Heart left ventricle (tissue), 16 donors: ENCODE data around the gene HAUS3. TPM values are rescaled to one million over a fixed set of nuclear protein-coding genes. Genes with fewer than 3 reads are reported as not detected.

ENCODE experiments used
- ATAC-seq, 4 donors: fragments of 200-7000 bp; cut with Tn5 transposase; one replicate each; pipeline ENCODE4 v1.9.1; 2020 to 2022; ENCODE audit warnings: moderate library complexity in 4 of 4, mild to moderate bottlenecking in 3 of 4, moderate number of reproducible peaks in 1 of 4
- DNase-seq, 5 donors: peaks; one replicate each; pipeline ENCODE4 v3.0.0-alpha.2; 2020
- H3K27ac ChIP-seq, 12 donors: fragments of 200-600 bp; sonication (generic) in 4 of 12; one replicate each; pipeline versions ENCODE4 v1.5.0 to v1.8.0; 2016 to 2022; ENCODE audit warnings: mild to moderate bottlenecking in 2 of 12
- H3K27me3 ChIP-seq, 9 donors: fragments of 200-600 bp; sonication (generic) in 2 of 9; one replicate each; pipeline versions ENCODE4 v1.5.1 to v1.8.0; 2016 to 2022; ENCODE audit warnings: mild to moderate bottlenecking in 3 of 9
- H3K36me3 ChIP-seq, 9 donors: fragments of 200-600 bp; sonication (generic) in 2 of 9; one replicate each; pipeline versions ENCODE4 v1.5.0 to v1.8.0; 2018 to 2022; ENCODE audit warnings: mild to moderate bottlenecking in 2 of 9
- H3K4me1 ChIP-seq, 12 donors: fragments of 200-600 bp; sonication (generic) in 4 of 12; one replicate each; pipeline versions ENCODE4 v1.5.0 to v1.8.0; 2016 to 2022; ENCODE audit warnings: mild to moderate bottlenecking in 3 of 12
- H3K4me3 ChIP-seq, 12 donors: fragments of 200-600 bp; sonication (generic) in 4 of 12; one replicate each; pipeline versions ENCODE4 v1.5.0 to v1.8.0; 2017 to 2022; ENCODE audit warnings: mild to moderate bottlenecking in 9 of 12, moderate library complexity in 4 of 12
- H3K9me3 ChIP-seq, 12 donors: fragments of 200-600 bp; sonication (generic) in 4 of 12; one replicate each; pipeline versions ENCODE4 v1.5.0 to v1.8.0; 2016 to 2022; ENCODE audit warnings: mild to moderate bottlenecking in 1 of 12
- POLR2A ChIP-seq, 2 donors: fragments of 450-650 bp; IDR thresholded peaks; one replicate each; pipeline ENCODE4 v1.6.1; 2017; ENCODE audit warnings: antibody characterized with exemption in 2 of 2, mild to moderate bottlenecking in 2 of 2, moderate library complexity in 2 of 2
- WGBS, 4 donors: extraction: QIAGEN DNeasy Blood & Tissue Kit in 2 of 4; methylation state at CpG; one replicate each; pipeline versions ENCODE4 v1.1.5 to v1.1.7; 2013 to 2018; 5-methylcytosine and 5-hydroxymethylcytosine counted together
- intact Hi-C, 10 donors: fragments of 100-400 bp; cut with DNase I; formaldehyde crosslinking; loops; one replicate each; pipeline versions ENCODE4 v1.11.1 to v1.14.2; 2022
- polyA plus RNA-seq, 2 donors: library from polyadenylated mRNA; stranded (reverse); fragments of 200-250 nt; gene quantifications; one replicate each; pipeline ENCODE4 v1.2.3, GENCODE V29; 2013
- total RNA-seq, 9 donors: library from RNA; depleted of rRNA in 2 of 9; stranded (reverse); fragments of >200 nt in 2 of 9; fragmentation: NEBNext Ultra II Directional in 3 of 9; extraction: Animal tissue kit (Norgen Biotek cat#: 25700) in 3 of 9; gene quantifications; one replicate each; pipeline versions ENCODE4 v1.1.0 to v1.2.4, GENCODE V29; 2016 to 2023
- TF ChIP-seq, protein P1 (sequence below), 12 donors: fragments of 200-600 bp; sonication (generic) in 4 of 12; IDR thresholded peaks; one replicate each; pipeline versions ENCODE4 v1.5.0 to v1.8.0; 2018 to 2022; ENCODE audit warnings: antibody characterized with exemption in 12 of 12, mild to moderate bottlenecking in 5 of 12
- donor health status: ischemic (EF 13 %, LVEDD 7.1; RV severe dilation, severe dysfunction).
- donor health status: healthy with polysubstance abuse.
- donor health status: DM: no; HTN: yes; CAD: no.
- donor health status: DM: no; HTN: no; CAD: no.
- donor health status: ischemic (EF 25% LVEDD 6.9; RV normal size, moderate dysfunction).
- donor health status: ischemic (EF 25% LVEDD 5.7; RV mildly dilated, moderate dysfunction).
- donor health status: healthy.
- donor health status: DM: yes; HTN: yes; CAD: no.
- donor health status: ischemic (EF 35%, LVEDD 5.7; RV mildly dilated, moderate dysfunction).
- donor health status: nonischemic (EF 11% LVEDD 7.7; RV severe dilation, severe dysfunction).
- donor health status: DM: yes; HTN: yes; CAD: no.
- donor health status: PGD.
- donor health status: ischemic (EF 29% LVEDD 5.4; RV normal size, mild dysfunction).
- donor health status: nonischemic (EF 23%, LVEDD 6.1; RV moderate dilation, normal function).

Gene HAUS3
- total and polyA plus RNA-seq, 11 donors, result 4.2 to 8.3 (median 6.3) TPM

DNA sequence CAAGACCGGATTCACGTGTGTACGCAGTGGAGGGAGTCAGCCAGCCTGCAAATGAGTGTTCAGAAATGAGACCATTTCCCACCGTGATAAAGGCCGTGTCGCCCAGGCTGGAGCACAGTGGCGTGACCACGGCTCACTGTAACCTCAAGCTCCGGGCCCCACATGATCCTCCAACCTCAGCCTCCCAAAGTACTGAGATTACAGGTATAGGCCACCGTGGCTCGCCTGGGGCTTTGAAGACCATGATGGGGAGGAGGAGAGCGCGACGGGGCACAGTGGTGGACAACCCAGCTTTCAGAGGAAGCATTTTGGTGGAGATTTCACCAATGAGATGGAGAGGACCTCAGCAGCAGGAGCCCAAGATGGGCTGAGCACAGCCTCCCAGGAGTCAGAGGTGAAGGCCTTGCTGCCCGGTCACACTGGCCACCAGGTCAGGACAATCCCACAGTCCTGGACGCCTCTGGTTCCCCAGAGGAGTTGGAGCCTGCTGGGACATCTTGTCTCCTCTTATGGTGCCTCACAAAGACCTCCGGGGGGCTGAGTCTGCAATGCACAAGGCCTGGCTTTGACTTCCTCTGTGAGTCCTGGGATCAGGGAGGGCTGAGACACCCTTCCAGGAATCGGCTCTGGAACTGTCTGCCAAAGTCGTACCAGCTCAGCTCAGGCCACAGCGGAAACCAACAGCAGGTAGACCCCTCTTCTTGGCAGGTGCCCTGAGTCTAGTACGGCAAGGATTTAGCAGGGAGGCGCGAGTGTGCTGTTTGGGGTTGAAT, 42.4 kb upstream of the HAUS3 start:
- DNase-seq (peak in 2 of 5 donors; percentile 2 to 32), ATAC-seq (no peak)
- no peaks in the 10 kb centered on the region for H3K27me3 ChIP-seq
- no peak overlapping the region for H3K4me3 ChIP-seq
- TF ChIP-seq POLR2A (IDR thresholded peaks at IDR 0.05), result no peak
- TF ChIP-seq, protein P1, sequence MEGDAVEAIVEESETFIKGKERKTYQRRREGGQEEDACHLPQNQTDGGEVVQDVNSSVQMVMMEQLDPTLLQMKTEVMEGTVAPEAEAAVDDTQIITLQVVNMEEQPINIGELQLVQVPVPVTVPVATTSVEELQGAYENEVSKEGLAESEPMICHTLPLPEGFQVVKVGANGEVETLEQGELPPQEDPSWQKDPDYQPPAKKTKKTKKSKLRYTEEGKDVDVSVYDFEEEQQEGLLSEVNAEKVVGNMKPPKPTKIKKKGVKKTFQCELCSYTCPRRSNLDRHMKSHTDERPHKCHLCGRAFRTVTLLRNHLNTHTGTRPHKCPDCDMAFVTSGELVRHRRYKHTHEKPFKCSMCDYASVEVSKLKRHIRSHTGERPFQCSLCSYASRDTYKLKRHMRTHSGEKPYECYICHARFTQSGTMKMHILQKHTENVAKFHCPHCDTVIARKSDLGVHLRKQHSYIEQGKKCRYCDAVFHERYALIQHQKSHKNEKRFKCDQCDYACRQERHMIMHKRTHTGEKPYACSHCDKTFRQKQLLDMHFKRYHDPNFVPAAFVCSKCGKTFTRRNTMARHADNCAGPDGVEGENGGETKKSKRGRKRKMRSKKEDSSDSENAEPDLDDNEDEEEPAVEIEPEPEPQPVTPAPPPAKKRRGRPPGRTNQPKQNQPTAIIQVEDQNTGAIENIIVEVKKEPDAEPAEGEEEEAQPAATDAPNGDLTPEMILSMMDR (IDR thresholded peaks at IDR 0.05), result no peak
- WGBS, 4 donors, result 96 to 99% (median 97%) methylated on average over 14 to 23 of the region's 23 CpGs
- no peaks in the 10 kb centered on the region for H3K36me3 ChIP-seq
- H3K4me1 ChIP-seq, result no peaks in the 10 kb centered on the region
- no peaks in the 10 kb centered on the region for H3K9me3 ChIP-seq
- intact Hi-C loops, result no loop called here
- H3K27ac ChIP-seq, result no peak overlapping the region

DNA sequence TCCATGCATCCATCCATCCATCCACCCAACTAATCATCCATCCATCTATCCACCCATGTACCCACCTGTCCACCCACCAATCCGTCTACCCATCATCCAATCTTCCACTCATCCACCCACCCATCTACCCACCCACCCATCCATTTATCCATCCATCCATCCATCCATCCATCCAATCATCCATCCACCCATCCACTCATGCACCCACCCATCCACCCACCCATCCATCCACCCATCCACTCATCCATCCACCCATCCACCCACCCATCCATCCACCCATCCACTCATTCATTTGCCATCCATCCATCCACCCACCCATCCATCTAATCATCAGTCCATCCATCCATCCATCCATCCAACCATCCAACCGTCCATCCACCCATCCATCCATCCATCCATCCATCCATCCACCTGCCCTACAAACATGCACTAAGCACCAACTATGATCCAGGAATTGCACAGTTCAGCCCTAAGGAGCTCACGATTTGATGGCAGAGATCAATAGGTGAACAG, 41.3 kb upstream of the HAUS3 start:
- WGBS, 4 donors, result 93 to 98% (median 95%) methylated on average over 3 of the region's 3 CpGs
- Histone ChIP-seq H3K27ac (no peak overlapping the region), H3K9me3 (no peaks in the 10 kb centered on the region), H3K27me3 (no peaks in the 10 kb centered on the region), H3K36me3 (no peaks in the 10 kb centered on the region), H3K4me3 (no peak overlapping the region), H3K4me1 (no peaks in the 10 kb centered on the region)
- ATAC-seq, result no peak
- intact Hi-C loops, result no loop called here
- DNase-seq, result peak in 1 of 5 donors; percentile 4
- no peak for TF ChIP-seq POLR2A (IDR thresholded peaks at IDR 0.05)
- TF ChIP-seq, protein P1 (IDR thresholded peaks at IDR 0.05), result no peak

- WGBS, 4 donors, result 57 to 75% (median 66%) methylated on average over 10 of the region's 10 CpGs
- ATAC-seq (peak in 1 of 4 donors; percentile 30), DNase-seq (peak in 3 of 5 donors; percentile 15 to 65 (median 19))
- H3K9me3 ChIP-seq, result no peaks in the 10 kb centered on the region
- no peaks in the 10 kb centered on the region for H3K27me3 ChIP-seq
- H3K27ac ChIP-seq, result peak overlapping the region in 1 of 12 donors; percentile 79
- no peaks in the 10 kb centered on the region for H3K4me1 ChIP-seq
- no peak overlapping the region for H3K4me3 ChIP-seq
- intact Hi-C loops, result no loop called here
- TF ChIP-seq, protein P1 (IDR thresholded peaks at IDR 0.05), result no peak
- no peak for TF ChIP-seq POLR2A (IDR thresholded peaks at IDR 0.05)
- no peaks in the 10 kb centered on the region for H3K36me3 ChIP-seq
Observed at GRCh38 chr4:2281575-2282343, 39.8 kb upstream of the HAUS3 start.
